Nephron progenitor cell (in vitro differentiated cells): ENCODE data around the gene CTSW.

Source experiments
- DNase-seq: peaks from one replicate; pipeline ENCODE4 v3.0.0; 2021
- H3K27ac Mint-ChIP-seq: 2 replicates; pipeline ENCODE4 v1.8.0; 2021; ENCODE audit warnings: mild to moderate bottlenecking, moderate library complexity, mixed read lengths
- H3K27me3 Mint-ChIP-seq: 2 replicates; pipeline ENCODE4 v1.8.0; 2021; ENCODE audit warnings: mild to moderate bottlenecking, low read depth, mixed read lengths; ENCODE audit not compliant: poor library complexity
- H3K36me3 Mint-ChIP-seq: 2 replicates; pipeline ENCODE4 v1.8.0; 2021; ENCODE audit warnings: low read depth, mixed read lengths
- H3K4me1 Mint-ChIP-seq: 2 replicates; pipeline ENCODE4 v1.8.0; 2021; ENCODE audit warnings: mixed read lengths
- H3K4me3 Mint-ChIP-seq: 2 replicates; pipeline ENCODE4 v1.8.0; 2021; ENCODE audit warnings: mild to moderate bottlenecking, moderate library complexity, mixed read lengths
- H3K9me3 Mint-ChIP-seq: 2 replicates; pipeline ENCODE4 v1.8.0; 2021; ENCODE audit warnings: mild to moderate bottlenecking, moderate library complexity, mixed read lengths
- CTCF ChIP-seq: fragments of 200-600 bp; sonication (generic); IDR thresholded peaks from 2 replicates; pipeline ENCODE4 v1.5.0; 2021; ENCODE audit warnings: antibody characterized with exemption

CTSW gene

GRCh38 chr11:65921033-65921555 is 41.5 kb downstream of the CTSW start:
- H3K4me3 Mint-ChIP-seq, result no peak overlapping the region
- DNase-seq, result no peak

GRCh38 chr11:65921876-65922275 is 42.2 kb downstream of the CTSW start:
- no peak for DNase-seq
- Mint-ChIP-seq H3K4me3 (no peak overlapping the region), H3K27ac (no peak overlapping the region), H3K9me3 (no peaks in the 10 kb centered on the region), H3K4me1 (peaks cover 14% of the 10 kb centered on the region), H3K36me3 (peaks cover 23% of the 10 kb centered on the region), H3K27me3 (no peaks in the 10 kb centered on the region)
- no peak for TF ChIP-seq CTCF

More at GRCh38 chr11:65921033-65921555, 41.5 kb downstream of the CTSW start:
- Mint-ChIP-seq H3K27ac (no peak overlapping the region), H3K36me3 (peaks cover 26% of the 10 kb centered on the region), H3K27me3 (no peaks in the 10 kb centered on the region), H3K9me3 (no peaks in the 10 kb centered on the region), H3K4me1 (peaks cover 21% of the 10 kb centered on the region)
- TF ChIP-seq CTCF, result no peak

- Mint-ChIP-seq H3K4me1 (peaks cover 9% of the 10 kb centered on the region), H3K27ac (peak overlapping the region; percentile 57), H3K36me3 (peaks cover 19% of the 10 kb centered on the region), H3K27me3 (no peaks in the 10 kb centered on the region), H3K9me3 (no peaks in the 10 kb centered on the region), H3K4me3 (no peak overlapping the region)
- TF ChIP-seq CTCF, result no peak
- DNase-seq, result no peak
Observed at GRCh38 chr11:65922565-65922964, 42.9 kb downstream of the CTSW start.

- TF ChIP-seq CTCF, result no peak
- Mint-ChIP-seq H3K27ac (peak overlapping the region; percentile 94), H3K9me3 (no peaks in the 10 kb centered on the region), H3K27me3 (peaks cover 3% of the 10 kb centered on the region), H3K4me3 (no peak overlapping the region), H3K36me3 (peaks cover 19% of the 10 kb centered on the region), H3K4me1 (peaks cover under 1% of the 10 kb centered on the region)
- no peak for DNase-seq
Observed at GRCh38 chr11:65925397-65925796, 45.8 kb downstream of the CTSW start.

GRCh38 chr11:65927904-65928397 is 48.3 kb downstream of the CTSW start:
- peaks cover 3% of the 10 kb centered on the region for H3K27me3 Mint-ChIP-seq
- peaks cover 17% of the 10 kb centered on the region for H3K4me1 Mint-ChIP-seq
- DNase-seq, result no peak
- no peak overlapping the region for H3K27ac Mint-ChIP-seq
- TF ChIP-seq CTCF, result no peak
- H3K36me3 Mint-ChIP-seq, result peaks cover 6% of the 10 kb centered on the region
- no peak overlapping the region for H3K4me3 Mint-ChIP-seq
- H3K9me3 Mint-ChIP-seq, result no peaks in the 10 kb centered on the region

- no peaks in the 10 kb centered on the region for H3K36me3 Mint-ChIP-seq
- no peak for DNase-seq
- H3K4me3 Mint-ChIP-seq, result no peak overlapping the region
- TF ChIP-seq CTCF, result no peak
- peaks cover 3% of the 10 kb centered on the region for H3K27me3 Mint-ChIP-seq
- H3K9me3 Mint-ChIP-seq, result no peaks in the 10 kb centered on the region
- H3K27ac Mint-ChIP-seq, result no peak overlapping the region
- peaks cover 19% of the 10 kb centered on the region for H3K4me1 Mint-ChIP-seq
Observed at GRCh38 chr11:65928667-65929066, 49.0 kb downstream of the CTSW start.
